ENCODE results near the gene SLC16A8. TPM values are rescaled to one million over a fixed set of nuclear protein-coding genes. Genes with fewer than 3 reads are reported as not detected.
"Not testable (repeated sequence)": the region's sequence is repeated elsewhere in the genome, so short reads cannot be mapped to it uniquely, and the experiment has no call there.

Gene SLC16A8
- polyA plus RNA-seq, 3 donors: not detected

DNA sequence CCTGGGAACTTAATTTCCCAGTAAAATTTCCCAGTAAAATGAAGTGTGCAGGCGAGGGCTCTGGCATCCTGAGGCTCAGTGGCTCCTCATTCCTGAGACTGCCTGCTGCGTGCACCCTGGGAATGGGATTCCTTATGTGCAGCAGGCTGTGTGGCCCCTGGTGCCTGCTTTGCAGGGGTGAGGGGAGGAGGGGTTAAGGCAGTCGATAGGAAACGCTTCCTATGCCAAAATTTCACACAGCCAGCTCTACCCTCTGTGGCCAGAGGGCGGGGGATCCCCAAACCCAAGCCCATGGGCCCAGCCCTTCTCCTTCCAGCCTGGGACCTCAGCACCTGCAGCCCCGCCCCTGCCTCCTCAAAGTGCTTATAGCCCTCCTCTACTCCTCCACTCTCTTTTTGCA is 38.6 kb upstream of the SLC16A8 start:
- Histone ChIP-seq H3K4me1 (ENCODE audit: control insufficient read depth in 1 of 2, insufficient read depth in 2 of 2, low read length in 2 of 2) (no peaks in the 10 kb centered on the region), H3K36me3 (replicated peaks in 1 of 2; ENCODE audit: control insufficient read depth in 1 of 2, insufficient read depth in 2 of 2, low read length in 2 of 2) (no peaks in the 10 kb centered on the region), H2AFZ (ENCODE audit: insufficient read depth, low read depth, low read length, poor library complexity, severe bottlenecking) (no peak overlapping the region), H3K27ac (ENCODE audit: low read depth in 1 of 2, low read length in 2 of 2) (no peak overlapping the region), H3K9ac (ENCODE audit: insufficient read depth, low read length, poor library complexity, severe bottlenecking) (no peak overlapping the region), H3K4me3 (replicated peaks in 1 of 3; ENCODE audit: low read depth in 2 of 3, low read length in 3 of 3) (no peak overlapping the region), H3K79me2 (ENCODE audit: insufficient read depth, low read length) (no peaks in the 10 kb centered on the region), H4K20me1 (ENCODE audit: insufficient read depth, low read length) (no peaks in the 10 kb centered on the region), H3K27me3 (ENCODE audit: control insufficient read depth in 2 of 2, insufficient read depth in 2 of 2, low read length in 2 of 2) (no peaks in the 10 kb centered on the region), H3K4me2 (replicated peaks; ENCODE audit: extremely low read depth, low read length, poor library complexity, severe bottlenecking) (no peak overlapping the region), H3K9me3 (replicated peaks in 1 of 2; ENCODE audit: control insufficient read depth in 1 of 2, insufficient read depth in 1 of 2, low read length in 2 of 2) (no peaks in the 10 kb centered on the region)
- Mint-ChIP-seq H3K27ac (no peak overlapping the region), H3K9me3 (peaks cover 0 to 3% (median 0%) of the 10 kb centered on the region in 7 donors), H3K36me3 (peaks cover 3 to 4% of the 10 kb centered on the region in 2 donors), H3K4me1 (no peaks in the 10 kb centered on the region), H3K4me3 (no peak overlapping the region), H3K27me3 (ENCODE audit: low read depth in 3 of 3) (peaks cover 0 to 2% (median 0%) of the 10 kb centered on the region in 3 donors)
- intact Hi-C loops (cut with micrococcal nuclease): no loop called here
- 85% methylated on average over 4 of the region's 6 CpGs for WGBS (ENCODE audit: insufficient coverage)
- TF ChIP-seq, protein P1, sequence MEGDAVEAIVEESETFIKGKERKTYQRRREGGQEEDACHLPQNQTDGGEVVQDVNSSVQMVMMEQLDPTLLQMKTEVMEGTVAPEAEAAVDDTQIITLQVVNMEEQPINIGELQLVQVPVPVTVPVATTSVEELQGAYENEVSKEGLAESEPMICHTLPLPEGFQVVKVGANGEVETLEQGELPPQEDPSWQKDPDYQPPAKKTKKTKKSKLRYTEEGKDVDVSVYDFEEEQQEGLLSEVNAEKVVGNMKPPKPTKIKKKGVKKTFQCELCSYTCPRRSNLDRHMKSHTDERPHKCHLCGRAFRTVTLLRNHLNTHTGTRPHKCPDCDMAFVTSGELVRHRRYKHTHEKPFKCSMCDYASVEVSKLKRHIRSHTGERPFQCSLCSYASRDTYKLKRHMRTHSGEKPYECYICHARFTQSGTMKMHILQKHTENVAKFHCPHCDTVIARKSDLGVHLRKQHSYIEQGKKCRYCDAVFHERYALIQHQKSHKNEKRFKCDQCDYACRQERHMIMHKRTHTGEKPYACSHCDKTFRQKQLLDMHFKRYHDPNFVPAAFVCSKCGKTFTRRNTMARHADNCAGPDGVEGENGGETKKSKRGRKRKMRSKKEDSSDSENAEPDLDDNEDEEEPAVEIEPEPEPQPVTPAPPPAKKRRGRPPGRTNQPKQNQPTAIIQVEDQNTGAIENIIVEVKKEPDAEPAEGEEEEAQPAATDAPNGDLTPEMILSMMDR (IDR thresholded peaks at IDR 0.05): no peak
- DNase-seq: no peak

DNA sequence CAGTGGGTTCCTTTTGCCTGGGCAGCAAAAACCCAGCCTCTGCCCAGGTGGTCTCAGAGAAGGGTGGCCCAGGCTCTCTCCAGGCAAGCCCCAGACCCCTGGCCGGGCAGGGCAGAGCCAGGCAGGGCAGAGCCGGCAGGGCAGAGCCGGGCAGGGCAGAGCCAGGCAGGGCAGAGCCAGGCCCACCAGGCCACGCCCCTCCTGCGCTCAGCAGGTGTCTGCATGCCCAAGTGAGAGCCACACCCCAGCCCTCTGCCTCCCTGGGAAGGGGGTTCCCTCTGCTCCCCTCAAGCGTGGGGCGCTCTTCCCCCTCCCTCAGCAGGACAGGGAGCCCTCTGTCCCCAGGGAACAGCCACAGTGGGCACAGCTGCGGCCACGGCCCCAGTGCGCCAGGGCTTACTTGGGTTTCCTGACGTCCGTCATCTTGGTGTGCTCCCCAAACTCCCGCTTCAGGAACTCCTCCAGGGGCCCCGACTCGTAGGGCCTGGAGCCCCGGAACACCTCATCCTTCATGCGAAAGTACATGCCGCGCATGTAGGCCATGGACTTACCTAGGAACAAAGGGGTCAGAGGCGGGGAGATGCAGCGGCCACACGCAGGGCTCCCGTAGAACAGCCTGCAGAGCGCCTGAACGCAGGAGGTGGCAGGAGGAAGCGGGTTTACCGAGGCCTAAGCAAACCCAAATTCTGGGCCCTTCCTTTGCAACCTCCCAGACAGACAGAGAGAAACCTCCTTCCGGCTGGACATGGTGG is 36.6 kb upstream of the SLC16A8 start:
- Mint-ChIP-seq H3K4me1 (no peaks in the 10 kb centered on the region), H3K27me3 (ENCODE audit: low read depth in 3 of 3) (peaks cover 0 to 2% (median 0%) of the 10 kb centered on the region in 3 donors), H3K9me3 (peaks cover 0 to 3% (median 0%) of the 10 kb centered on the region in 7 donors), H3K4me3 (no peak overlapping the region), H3K36me3 (no peaks in the 10 kb centered on the region), H3K27ac (peak overlapping the region in 2 of 7 donors; percentile 11 to 14)
- 94% methylated on average over 25 of the region's 28 CpGs for WGBS (ENCODE audit: insufficient coverage)
- no peak for DNase-seq
- no peaks in the 10 kb centered on the region for H3K79me2 ChIP-seq (ENCODE audit: insufficient read depth, low read length)
- H3K9ac ChIP-seq (ENCODE audit: insufficient read depth, low read length, poor library complexity, severe bottlenecking): no peak overlapping the region
- intact Hi-C loops (cut with micrococcal nuclease): no loop called here
- no peaks in the 10 kb centered on the region for H3K4me1 ChIP-seq (ENCODE audit: control insufficient read depth in 1 of 2, insufficient read depth in 2 of 2, low read length in 2 of 2)
- no peak overlapping the region for H2AFZ ChIP-seq (ENCODE audit: insufficient read depth, low read depth, low read length, poor library complexity, severe bottlenecking)
- H3K27me3 ChIP-seq (ENCODE audit: control insufficient read depth in 2 of 2, insufficient read depth in 2 of 2, low read length in 2 of 2): no peaks in the 10 kb centered on the region
- no peaks in the 10 kb centered on the region for H4K20me1 ChIP-seq (ENCODE audit: insufficient read depth, low read length)
- no peaks in the 10 kb centered on the region for H3K9me3 ChIP-seq (replicated peaks in 1 of 2; ENCODE audit: control insufficient read depth in 1 of 2, insufficient read depth in 1 of 2, low read length in 2 of 2)
- TF ChIP-seq, protein P1 (IDR thresholded peaks at IDR 0.05): no peak
- no peak overlapping the region for H3K4me2 ChIP-seq (replicated peaks; ENCODE audit: extremely low read depth, low read length, poor library complexity, severe bottlenecking)
- H3K4me3 ChIP-seq (replicated peaks in 1 of 3; ENCODE audit: low read depth in 2 of 3, low read length in 3 of 3): no peak overlapping the region
- H3K36me3 ChIP-seq (replicated peaks in 1 of 2; ENCODE audit: control insufficient read depth in 1 of 2, insufficient read depth in 2 of 2, low read length in 2 of 2): no peaks in the 10 kb centered on the region
- no peak overlapping the region for H3K27ac ChIP-seq (ENCODE audit: low read depth in 1 of 2, low read length in 2 of 2)

DNA sequence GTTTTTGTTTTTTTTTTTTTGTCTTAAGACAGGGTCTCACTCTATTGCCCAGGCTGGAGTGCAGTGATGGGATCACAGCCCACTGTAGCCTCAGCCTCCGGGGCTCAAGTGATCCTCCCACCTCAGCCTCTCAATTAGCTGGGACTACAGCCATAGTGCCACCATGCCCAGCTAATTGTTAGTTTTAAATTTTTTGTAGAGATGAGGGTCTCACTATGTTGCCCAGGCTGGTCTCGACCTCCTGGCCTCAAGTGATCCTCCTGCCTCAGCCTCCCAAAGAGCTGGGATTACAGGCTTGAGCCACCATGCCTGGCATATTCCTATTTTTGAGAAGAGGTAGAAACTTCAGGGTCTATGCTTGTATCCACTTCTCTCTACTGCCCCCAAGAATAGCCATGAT is 34.8 kb upstream of the SLC16A8 start:
- H3K4me1 ChIP-seq (ENCODE audit: control insufficient read depth in 1 of 2, insufficient read depth in 2 of 2, low read length in 2 of 2); H3K4me3 ChIP-seq (replicated peaks in 1 of 3; ENCODE audit: low read depth in 2 of 3, low read length in 3 of 3); H4K20me1 ChIP-seq (ENCODE audit: insufficient read depth, low read length); H3K36me3 ChIP-seq (replicated peaks in 1 of 2; ENCODE audit: control insufficient read depth in 1 of 2, insufficient read depth in 2 of 2, low read length in 2 of 2); H3K4me1 Mint-ChIP-seq; H3K36me3 Mint-ChIP-seq; H3K4me2 ChIP-seq (replicated peaks; ENCODE audit: extremely low read depth, low read length, poor library complexity, severe bottlenecking); H3K27me3 ChIP-seq (ENCODE audit: control insufficient read depth in 2 of 2, insufficient read depth in 2 of 2, low read length in 2 of 2); H2AFZ ChIP-seq (ENCODE audit: insufficient read depth, low read depth, low read length, poor library complexity, severe bottlenecking); H3K79me2 ChIP-seq (ENCODE audit: insufficient read depth, low read length); H3K27me3 Mint-ChIP-seq (ENCODE audit: low read depth in 3 of 3); DNase-seq; H3K9me3 Mint-ChIP-seq; H3K27ac Mint-ChIP-seq; H3K27ac ChIP-seq (ENCODE audit: low read depth in 1 of 2, low read length in 2 of 2); H3K4me3 Mint-ChIP-seq; H3K9me3 ChIP-seq (replicated peaks in 1 of 2; ENCODE audit: control insufficient read depth in 1 of 2, insufficient read depth in 1 of 2, low read length in 2 of 2); H3K9ac ChIP-seq (ENCODE audit: insufficient read depth, low read length, poor library complexity, severe bottlenecking): not testable (repeated sequence)
- no CpG with 5 or more reads among the region's 2 CpGs for WGBS (ENCODE audit: insufficient coverage)
- intact Hi-C loops (cut with micrococcal nuclease): loop anchor here in 1 of 2 donors (5.0 kb wide), 1 partner anchor 109 kb away; no protein-coding TSS in a partner anchor
